HT-29 (cell line): ENCODE results near the gene ASB4. TPM values are rescaled to one million over a fixed set of nuclear protein-coding genes. Genes with fewer than 3 reads are reported as not detected.

Source experiments
- total RNA-seq: library from RNA; depleted of rRNA; stranded (reverse); fragments of >200 nt; shearing (Covaris generic); gene quantifications from 2 replicates; pipeline ENCODE4 v1.2.3, GENCODE V29; 2014; rRNA removed

The ASB4 gene
- total RNA-seq, 1 experiment from 2014 or later, result 0.10 TPM

Other genes with a start within 250 kb of the ASB4 start
- 0.78 and 1.2 TPM in 2 replicates for gene PON1, start 161.4 kb upstream of the ASB4 start, total RNA-seq
- 2.2 and 3.6 TPM in 2 replicates for gene PON3, start 89.6 kb upstream of the ASB4 start, total RNA-seq
- 46.3 and 51.1 TPM in 2 replicates for gene PON2, start 50.9 kb upstream of the ASB4 start, total RNA-seq
- gene PDK4, start 110.6 kb downstream of the ASB4 start, total RNA-seq, result 4.9 and 13.9 TPM in 2 replicates